Epithelial cell of prostate (primary cell): Measurements from ENCODE around the gene HIVEP2.

Experiments
- DNase-seq: peaks from one replicate; pipeline ENCODE4 v3.0.0-alpha.2; 2011; ENCODE audit warnings: low read depth, low spot score
- H3K27ac ChIP-seq: fragments of 450-650 bp; 2 replicates; pipeline ENCODE4 v1.5.1; 2017; ENCODE audit warnings: mild to moderate bottlenecking

HIVEP2 gene

GRCh38 chr6:142872376-142872775 lies 72.6 kb downstream of the HIVEP2 start:
- DNase-seq = no peak
- H3K27ac ChIP-seq = peak overlapping the region; percentile 84

DNA sequence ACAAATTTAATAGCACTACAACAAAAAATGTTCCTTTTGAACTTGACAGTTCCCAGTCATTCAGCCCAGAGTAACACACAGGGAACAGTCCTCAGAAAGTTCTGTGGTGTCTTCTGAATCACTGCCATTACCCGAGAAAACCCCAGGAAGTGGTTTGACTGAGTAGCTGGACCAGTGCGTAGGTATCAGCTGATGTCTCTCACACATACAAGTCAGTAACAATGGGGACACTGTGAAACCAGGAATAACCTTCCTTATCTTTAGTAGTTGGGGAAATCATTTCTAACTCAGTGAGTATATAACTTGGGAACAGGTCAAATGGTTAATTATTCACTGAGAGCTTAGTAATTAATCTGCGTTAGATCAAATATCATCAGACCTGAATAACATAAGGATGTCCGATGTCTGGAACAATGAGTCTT lies 73.1 kb downstream of the HIVEP2 start:
- DNase-seq = peak; percentile 94
- peak overlapping the region; percentile 84 for H3K27ac ChIP-seq

- H3K27ac ChIP-seq = peak overlapping the region; percentile 84
- DNase-seq = no peak
Measured at GRCh38 chr6:142870787-142871415, 74.1 kb downstream of the HIVEP2 start.

DNA sequence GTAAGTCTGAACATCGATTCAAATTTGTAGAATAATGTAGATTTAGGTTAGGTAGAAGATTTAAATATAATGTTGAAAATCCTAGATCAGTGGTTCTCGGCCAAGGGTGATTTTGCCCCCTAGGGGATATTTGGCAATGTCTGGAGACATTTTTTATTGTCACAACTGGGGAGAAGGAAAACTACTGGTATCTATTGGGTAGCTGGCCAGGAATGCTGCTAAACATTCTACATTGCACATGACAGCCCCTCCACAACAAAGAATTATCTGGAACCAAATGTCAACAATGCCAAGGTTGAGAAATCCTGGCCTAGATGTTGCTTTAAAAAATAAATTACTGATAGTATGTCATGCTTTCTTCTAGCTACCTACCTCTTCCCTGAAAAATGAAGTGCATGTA lies 76.1 kb downstream of the HIVEP2 start:
- no peak for DNase-seq
- H3K27ac ChIP-seq = no peak overlapping the region

DNA sequence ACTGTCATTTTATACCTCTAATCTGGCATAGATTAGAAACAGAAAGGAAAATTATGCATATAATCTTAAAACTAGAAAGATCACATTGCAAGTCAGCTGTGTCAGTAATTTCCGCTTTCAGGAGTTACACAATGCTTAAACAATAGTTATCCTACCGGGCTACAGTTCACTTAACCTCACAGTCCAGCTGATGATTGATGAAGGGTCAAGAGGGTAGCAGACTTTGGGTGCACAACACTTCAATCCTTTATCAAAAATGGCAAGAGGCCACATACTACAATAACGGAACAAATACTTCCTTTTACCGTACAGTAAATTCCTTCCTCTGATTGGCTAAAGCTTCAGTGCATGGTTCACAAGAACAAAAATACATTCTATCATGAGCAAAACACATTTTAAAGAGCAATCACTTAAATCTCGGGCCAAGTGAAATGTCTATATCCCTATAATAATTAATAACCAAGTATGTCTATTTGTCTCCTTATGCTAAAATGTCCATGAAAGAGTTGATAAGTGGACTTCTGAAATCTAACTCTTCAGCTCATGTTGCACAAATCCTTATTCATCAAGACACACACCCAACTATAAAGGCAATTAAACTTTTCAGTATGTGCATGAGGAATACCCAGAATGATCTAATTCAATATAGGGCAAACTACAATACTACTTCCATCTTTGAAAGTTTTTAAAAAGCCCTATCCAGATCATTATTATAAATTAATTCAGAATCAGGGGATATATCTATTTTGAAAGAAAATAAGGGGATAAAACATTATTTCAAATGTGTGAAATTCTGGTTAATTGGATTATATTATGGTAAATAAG lies 76.8 kb downstream of the HIVEP2 start:
- no peak overlapping the region for H3K27ac ChIP-seq

GRCh38 chr6:142867355-142867801 lies 77.6 kb downstream of the HIVEP2 start:
- no peak overlapping the region for H3K27ac ChIP-seq
- DNase-seq = no peak

More for the DNA sequence above, 76.8 kb downstream of the HIVEP2 start:
- DNase-seq = no peak

DNA sequence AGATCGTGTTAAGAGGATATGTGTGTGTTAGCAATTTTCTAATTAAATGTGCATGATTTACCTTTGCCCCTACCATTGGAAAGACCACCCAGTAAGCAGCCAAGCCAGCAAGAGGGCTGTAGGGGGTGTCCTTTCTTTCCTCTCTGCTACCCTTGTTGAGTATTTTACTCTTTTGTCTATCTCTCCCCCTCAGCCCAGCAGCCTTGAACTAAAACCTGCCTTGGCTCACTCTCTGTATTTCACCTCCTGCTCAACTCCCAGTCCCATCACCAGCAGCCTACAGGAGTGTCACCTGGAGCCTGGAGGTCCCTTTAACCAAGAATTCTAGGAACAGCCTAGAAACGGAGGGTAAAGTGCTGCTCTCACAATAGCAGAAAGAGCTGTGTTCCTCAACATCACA lies 81.0 kb downstream of the HIVEP2 start:
- DNase-seq = no peak
- no peak overlapping the region for H3K27ac ChIP-seq

GRCh38 chr6:142861711-142862110 lies 83.3 kb downstream of the HIVEP2 start:
- no peak for DNase-seq
- no peak overlapping the region for H3K27ac ChIP-seq

- DNase-seq = no peak
- no peak overlapping the region for H3K27ac ChIP-seq
Measured at GRCh38 chr6:142860498-142860897, 84.5 kb downstream of the HIVEP2 start.

- no peak for DNase-seq
- H3K27ac ChIP-seq = no peak overlapping the region
Measured at GRCh38 chr6:142857796-142858555, 87.0 kb downstream of the HIVEP2 start.

GRCh38 chr6:142857233-142857761 lies 87.7 kb downstream of the HIVEP2 start:
- no peak overlapping the region for H3K27ac ChIP-seq
- DNase-seq = no peak

- no peak overlapping the region for H3K27ac ChIP-seq
- DNase-seq = no peak
Measured at GRCh38 chr6:142856624-142857232, 88.2 kb downstream of the HIVEP2 start.

- H3K27ac ChIP-seq = no peak overlapping the region
- DNase-seq = no peak
Measured at GRCh38 chr6:142855893-142856623, 88.9 kb downstream of the HIVEP2 start.

- H3K27ac ChIP-seq = peak overlapping the region; percentile 68
- no peak for DNase-seq
Measured at GRCh38 chr6:142854589-142855488, 90.1 kb downstream of the HIVEP2 start.

- no peak for DNase-seq
Measured at GRCh38 chr6:142853244-142854180, 91.5 kb downstream of the HIVEP2 start.

GRCh38 chr6:142851601-142852000 lies 93.4 kb downstream of the HIVEP2 start:
- DNase-seq = no peak
- H3K27ac ChIP-seq = peak overlapping the region; percentile 62

More at GRCh38 chr6:142853244-142854180, 91.5 kb downstream of the HIVEP2 start:
- peak overlapping the region; percentile 68 for H3K27ac ChIP-seq

DNA sequence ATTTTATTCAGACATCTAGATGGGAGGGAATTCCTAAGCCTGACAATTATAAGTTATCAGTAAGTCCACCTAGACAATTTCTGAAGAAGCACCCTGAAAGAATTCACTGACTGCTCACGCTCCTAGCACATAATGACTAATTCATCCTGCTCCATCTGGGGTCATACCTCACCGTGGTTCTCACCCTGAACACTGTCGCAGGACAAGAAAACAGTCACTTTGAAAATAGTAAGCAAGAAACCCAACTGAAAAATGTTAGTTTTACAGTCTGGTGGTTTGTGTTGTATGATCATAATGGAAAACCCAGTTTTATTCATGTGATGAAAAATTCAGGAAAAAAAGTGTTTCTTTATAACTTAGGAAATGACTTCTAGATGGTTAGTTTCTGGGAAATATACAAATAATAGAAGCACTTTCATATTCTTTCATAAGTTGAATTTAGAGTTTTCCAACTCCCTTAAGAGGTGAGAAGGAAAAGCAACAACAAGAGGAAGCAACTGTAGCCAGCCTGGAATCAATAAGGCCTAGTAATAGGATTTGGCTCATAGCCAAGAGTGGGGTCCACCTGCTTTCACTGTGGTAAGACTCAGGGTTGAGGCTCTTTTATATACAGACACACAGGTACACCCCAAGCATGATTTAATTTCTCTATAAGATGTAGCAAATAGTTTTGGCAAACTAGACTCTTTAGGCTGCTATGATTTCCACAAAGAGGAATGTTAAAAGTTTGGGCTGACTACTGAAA lies 94.1 kb downstream of the HIVEP2 start:
- DNase-seq = no peak

More for the DNA sequence above, 94.1 kb downstream of the HIVEP2 start:
- H3K27ac ChIP-seq = peak overlapping the region; percentile 62
